Measurements from ENCODE around the gene PCSK9.

- TF ChIP-seq POLR2AphosphoS5 (IDR thresholded peaks at IDR 0.05), result no peak
- TF ChIP-seq CTCF (IDR thresholded peaks at IDR 0.05), result no peak
- TF ChIP-seq POLR2A (IDR thresholded peaks at IDR 0.05), result no peak
Measured at GRCh38 chr1:54990916-54991315, 48.4 kb upstream of the PCSK9 start.
